MCF 10A (cell line): ENCODE measurements around the gene TBK1. TPM values are rescaled to one million over a fixed set of nuclear protein-coding genes. Genes with fewer than 3 reads are reported as not detected.

ENCODE experiments used
- BruUV-seq: library from RNA; stranded (reverse); fragments of 400-500 nt; replicated peaks from 2 replicates; lab custom pipeline; 2021; lab: Mats Ljungman, UMichigan
- CTCF ChIA-PET: fragments of 300-600 bp; sonication (Branson Sonifier 250); formaldehyde crosslinking; extraction: SDS; loops from one replicate; lab custom pipeline; 2021; ENCODE audit warnings: antibody characterized with exemption, inconsistent platforms; lab: Yijun Ruan, JAX
- POLR2A ChIA-PET: fragments of 300-600, 350-650 bp; sonication (Branson Sonifier 250); formaldehyde crosslinking; extraction: SDS; loops from one replicate; lab custom pipeline; 2020; ENCODE audit warnings: antibody characterized with exemption, inconsistent platforms; lab: Yijun Ruan, JAX
- DNase-seq: peaks from one replicate; pipeline ENCODE4 v3.0.0-alpha.2; 2018; ENCODE audit not compliant: unreplicated experiment
- H3K27ac Mint-ChIP-seq: one replicate; pipeline ENCODE4 v1.8.0; 2022; ENCODE audit warnings: mild to moderate bottlenecking, low read depth, mixed read lengths; ENCODE audit not compliant: unreplicated experiment
- H3K27me3 Mint-ChIP-seq: one replicate; pipeline ENCODE4 v1.8.0; 2022; ENCODE audit warnings: mixed read lengths; ENCODE audit not compliant: insufficient read depth, unreplicated experiment
- H3K36me3 Mint-ChIP-seq: one replicate; pipeline ENCODE4 v1.8.0; 2022; ENCODE audit warnings: mild to moderate bottlenecking, moderate library complexity, mixed read lengths; ENCODE audit not compliant: insufficient read depth, unreplicated experiment
- H3K4me1 Mint-ChIP-seq: one replicate; pipeline ENCODE4 v1.8.0; 2022; ENCODE audit warnings: mixed read lengths; ENCODE audit not compliant: insufficient read depth, unreplicated experiment
- H3K4me3 Mint-ChIP-seq: one replicate; pipeline ENCODE4 v1.8.0; 2022; ENCODE audit warnings: mild to moderate bottlenecking, moderate library complexity, mixed read lengths; ENCODE audit not compliant: unreplicated experiment
- H3K9me3 Mint-ChIP-seq: one replicate; pipeline ENCODE4 v1.8.0; 2022; ENCODE audit warnings: mixed read lengths; ENCODE audit not compliant: unreplicated experiment
- intact Hi-C: fragments of 100-400 bp; cut with micrococcal nuclease; formaldehyde crosslinking; loops from 2 replicates; pipeline ENCODE4 v1.14.1; 2022
- total RNA-seq: library from RNA; stranded (reverse); gene quantifications from 2 replicates; pipeline ENCODE4 v1.2.3, GENCODE V29; 2022
- TF ChIP-seq, protein P1 (sequence below): fragments of 200-600 bp; IDR thresholded peaks from one replicate; pipeline ENCODE4 v1.8.0; 2022; ENCODE audit warnings: antibody characterized with exemption, mild to moderate bottlenecking; ENCODE audit not compliant: unreplicated experiment

TBK1 gene
- total RNA-seq, 1 experiment from 2014 or later, result 23.0 TPM

- TF ChIP-seq, protein P1, sequence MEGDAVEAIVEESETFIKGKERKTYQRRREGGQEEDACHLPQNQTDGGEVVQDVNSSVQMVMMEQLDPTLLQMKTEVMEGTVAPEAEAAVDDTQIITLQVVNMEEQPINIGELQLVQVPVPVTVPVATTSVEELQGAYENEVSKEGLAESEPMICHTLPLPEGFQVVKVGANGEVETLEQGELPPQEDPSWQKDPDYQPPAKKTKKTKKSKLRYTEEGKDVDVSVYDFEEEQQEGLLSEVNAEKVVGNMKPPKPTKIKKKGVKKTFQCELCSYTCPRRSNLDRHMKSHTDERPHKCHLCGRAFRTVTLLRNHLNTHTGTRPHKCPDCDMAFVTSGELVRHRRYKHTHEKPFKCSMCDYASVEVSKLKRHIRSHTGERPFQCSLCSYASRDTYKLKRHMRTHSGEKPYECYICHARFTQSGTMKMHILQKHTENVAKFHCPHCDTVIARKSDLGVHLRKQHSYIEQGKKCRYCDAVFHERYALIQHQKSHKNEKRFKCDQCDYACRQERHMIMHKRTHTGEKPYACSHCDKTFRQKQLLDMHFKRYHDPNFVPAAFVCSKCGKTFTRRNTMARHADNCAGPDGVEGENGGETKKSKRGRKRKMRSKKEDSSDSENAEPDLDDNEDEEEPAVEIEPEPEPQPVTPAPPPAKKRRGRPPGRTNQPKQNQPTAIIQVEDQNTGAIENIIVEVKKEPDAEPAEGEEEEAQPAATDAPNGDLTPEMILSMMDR, result no peak
- no peak for DNase-seq
- Mint-ChIP-seq H3K4me1 (no peaks in the 10 kb centered on the region), H3K9me3 (no peaks in the 10 kb centered on the region), H3K27me3 (no peaks in the 10 kb centered on the region), H3K27ac (no peak overlapping the region), H3K4me3 (no peak overlapping the region), H3K36me3 (no peaks in the 10 kb centered on the region)
- intact Hi-C loops, result no loop called here
- CTCF ChIA-PET, result interaction anchor here (0.6 to 6.3 kb wide), 6 partner anchors 8 to 503 kb away, joined by 3 to 250 read pairs (median 4); no protein-coding TSS in a partner anchor
- POLR2A ChIA-PET, result interaction anchor here (0.5 to 1.3 kb wide), 3 partner anchors 9 to 146 kb away, joined by 3 to 4 read pairs (median 3); no protein-coding TSS in a partner anchor
- no TSS peak for BruUV-seq
Measured at GRCh38 chr12:64551676-64552075, 99.8 kb downstream of the TBK1 start.

Other genes starting within 250 kb of the TBK1 start
- gene KICS2, start 229.8 kb upstream of the TBK1 start, total RNA-seq, result 9.5 and 11.9 TPM in 2 replicates
- not detected in 2 replicates for gene C12orf56, start 61.4 kb upstream of the TBK1 start, total RNA-seq
- 261 and 298 TPM in 2 replicates for gene XPOT, start 47.7 kb upstream of the TBK1 start, total RNA-seq
- gene RASSF3, start 158.4 kb downstream of the TBK1 start, total RNA-seq, result 30.5 and 30.6 TPM in 2 replicates